Endometrial microvascular endothelial cells (primary cell): ENCODE data around the gene SPRED2. TPM values are rescaled to one million over a fixed set of nuclear protein-coding genes. Genes with fewer than 3 reads are reported as not detected.

Experiments
- in situ Hi-C: cut with HindIII; loops from 2 replicates; pipeline ENCODE4 v1.10.0; 2017; ENCODE audit warnings: low sequenced_read_pairs, low pct_unique_long_range_greater_than_20kb; ENCODE audit errors: inconsistent ontology term
- total RNA-seq: library from RNA; depleted of rRNA; stranded (reverse); fragments of >200 nt; gene quantifications from one replicate; pipeline ENCODE4 v1.2.3, GENCODE V29; 2015; ENCODE audit errors: inconsistent ontology term

The SPRED2 gene
- total RNA-seq, 1 donor from 2014 or later = 8.5 TPM

DNA sequence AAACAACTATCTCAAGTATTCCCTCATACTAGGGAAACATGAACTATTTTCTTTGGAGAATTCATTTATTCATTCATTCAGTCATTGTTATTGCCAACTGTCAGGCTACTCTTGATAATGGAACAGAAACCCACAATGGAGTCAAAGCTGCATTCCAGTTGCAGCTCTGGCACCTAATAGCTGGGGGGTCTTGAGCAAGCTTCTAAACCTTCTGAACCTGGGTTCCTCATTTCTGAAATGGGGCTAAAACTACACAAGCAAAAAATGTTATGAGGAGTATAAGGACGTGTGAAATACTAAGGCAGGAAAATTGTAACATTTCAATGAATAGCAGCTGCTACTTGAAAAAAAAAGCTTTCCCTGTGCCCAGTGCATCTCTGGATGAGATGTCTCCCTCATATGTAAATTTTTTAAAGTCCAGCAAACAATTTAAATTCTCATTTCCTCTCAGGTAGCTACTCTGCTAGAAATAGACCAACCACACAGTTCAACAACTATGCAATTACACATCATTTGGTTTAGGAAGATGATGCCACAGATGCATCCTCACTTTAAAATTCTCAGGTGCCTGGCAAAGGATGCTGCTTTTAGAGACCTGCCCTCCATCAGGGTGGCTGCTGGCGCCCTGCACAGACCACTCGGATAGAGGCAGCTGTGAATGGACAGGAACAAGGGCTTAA lies 38.5 kb downstream of the SPRED2 start:
- in situ Hi-C loops = no loop called here

DNA sequence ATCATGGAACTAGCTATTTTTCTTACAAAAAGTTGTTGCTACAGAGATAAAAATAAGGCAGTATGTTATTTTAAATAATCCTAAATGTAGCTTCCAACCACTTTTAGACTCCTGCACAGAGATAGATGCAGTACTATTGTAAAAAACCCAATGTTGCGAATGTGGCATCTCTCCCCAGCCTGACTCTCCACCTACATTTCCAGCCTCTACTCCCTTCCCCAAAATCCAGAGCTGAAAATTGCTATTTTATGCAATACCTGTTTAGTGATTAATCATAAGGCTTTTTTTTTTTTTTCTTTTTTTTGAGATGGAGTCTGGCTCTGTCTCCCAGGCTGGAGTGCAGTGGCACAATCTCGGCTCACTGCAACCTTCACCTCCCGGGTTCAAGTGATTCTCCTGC lies 39.4 kb downstream of the SPRED2 start:
- in situ Hi-C loops = no loop called here

DNA sequence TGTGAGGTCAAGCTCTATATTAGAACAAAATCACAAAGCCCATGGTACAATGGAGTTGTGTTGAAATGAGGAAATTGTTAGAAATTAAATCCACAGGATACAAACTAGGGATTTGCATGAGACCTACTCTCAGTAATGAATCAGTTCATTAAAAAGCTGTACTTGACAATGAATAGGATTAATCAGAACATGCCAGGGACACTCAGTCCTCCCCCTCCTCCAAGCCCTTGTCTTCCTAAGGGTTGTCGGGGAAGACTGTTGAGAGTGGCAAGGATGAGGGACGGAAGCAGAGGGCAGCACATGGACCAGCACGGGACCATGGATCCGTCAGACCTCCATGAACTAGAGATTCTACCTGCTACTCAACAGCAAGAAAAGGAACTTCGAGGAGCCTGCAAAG lies 39.8 kb downstream of the SPRED2 start:
- in situ Hi-C loops = no loop called here

DNA sequence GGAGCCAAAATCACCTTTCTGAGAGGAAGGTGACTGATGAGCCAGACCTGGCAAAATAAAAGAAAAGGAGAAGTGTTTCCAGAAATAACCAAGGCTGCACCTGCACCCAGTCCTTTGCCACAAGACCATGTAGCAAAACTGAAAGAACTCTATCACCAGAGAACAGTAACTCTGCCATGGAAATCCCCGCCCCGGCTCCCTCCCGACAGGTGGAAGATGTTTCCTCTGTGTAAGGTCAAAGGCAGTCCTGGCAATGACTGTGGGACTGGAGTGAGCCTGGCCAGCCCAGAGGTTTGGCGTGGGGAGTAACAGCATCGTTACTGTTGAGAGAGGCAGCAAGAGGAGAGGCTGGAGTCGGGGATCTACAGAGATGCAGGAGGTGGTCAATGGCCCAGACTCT lies 42.3 kb downstream of the SPRED2 start:
- in situ Hi-C loops = no loop called here

DNA sequence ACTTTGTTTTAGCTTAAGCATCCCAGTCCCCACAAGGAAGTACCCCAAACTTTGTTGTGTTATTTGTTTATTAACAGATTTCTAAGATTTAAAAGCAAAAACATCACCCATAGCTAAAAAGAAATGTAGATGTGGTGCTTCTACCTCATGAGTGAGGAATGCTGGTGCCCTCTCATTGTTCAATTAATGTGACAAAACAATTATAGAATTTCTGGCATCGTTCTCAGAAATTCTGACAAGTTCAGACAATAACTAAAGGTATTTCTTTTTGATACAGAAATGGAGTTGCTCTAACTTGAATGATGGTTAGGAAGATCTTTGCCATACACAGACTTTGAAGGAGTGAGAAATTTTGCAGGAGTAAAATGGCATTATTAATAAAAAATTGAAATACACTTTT lies 42.9 kb downstream of the SPRED2 start:
- in situ Hi-C loops = no loop called here

DNA sequence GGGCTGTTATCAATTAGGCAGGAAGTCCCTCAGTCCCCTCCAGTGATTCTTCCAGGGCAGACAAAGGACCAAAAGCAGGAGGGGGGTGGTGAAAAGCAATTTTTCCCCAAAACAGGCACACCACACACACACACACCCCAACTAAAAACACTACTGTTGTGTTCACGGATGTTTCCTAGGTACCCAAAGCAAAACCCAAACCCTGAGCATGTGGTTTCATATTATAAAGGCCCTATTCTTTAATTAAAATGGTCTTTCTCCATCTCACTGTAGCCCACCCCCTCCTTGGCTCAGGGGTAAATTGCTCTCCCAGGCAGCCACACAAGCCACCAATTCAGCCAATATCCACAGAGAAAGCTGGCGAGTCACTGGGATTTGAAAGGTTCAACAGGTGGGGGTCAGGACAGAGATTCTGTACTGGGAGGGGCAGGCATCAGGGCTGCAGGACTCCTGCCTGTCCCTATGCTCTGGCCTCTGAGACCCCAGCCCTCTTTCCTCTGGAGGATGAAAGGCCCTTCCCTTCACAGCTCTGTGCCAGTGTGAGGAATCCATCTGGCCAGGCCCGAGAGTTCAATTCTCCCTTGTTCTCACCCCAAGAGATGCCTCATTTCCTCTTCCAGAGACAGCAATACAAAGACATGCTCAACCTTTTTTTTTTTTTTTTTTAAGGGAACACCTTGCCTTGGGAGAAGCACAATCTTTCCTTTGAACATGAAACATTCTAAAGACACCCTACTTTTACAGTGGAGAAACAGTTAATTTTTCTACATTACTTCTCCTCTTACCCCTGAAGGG lies 43.6 kb downstream of the SPRED2 start:
- in situ Hi-C loops = no loop called here

DNA sequence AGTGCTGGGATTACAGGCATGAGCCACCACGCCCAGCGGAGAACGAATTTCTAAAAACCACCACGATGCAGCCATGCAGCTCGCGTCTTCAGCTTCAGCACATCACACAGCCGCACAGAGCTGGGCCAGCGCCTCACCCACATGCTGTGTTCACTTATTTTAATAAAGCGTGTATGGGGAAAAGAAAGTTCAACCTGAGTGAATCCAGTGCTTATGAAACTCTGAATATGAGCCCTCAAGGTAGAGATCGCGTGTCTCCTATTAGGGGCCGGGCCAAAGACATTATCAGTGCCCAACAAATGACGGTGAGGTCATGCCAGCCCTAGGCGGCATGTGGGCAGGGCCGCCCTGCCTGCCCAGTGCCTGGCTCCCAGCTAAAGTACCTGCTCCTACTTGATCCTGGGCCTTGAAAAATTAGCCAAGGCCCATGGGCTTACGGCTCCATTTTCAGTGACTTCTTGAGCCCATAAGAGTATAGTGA lies 44.3 kb downstream of the SPRED2 start:
- in situ Hi-C loops = no loop called here

DNA sequence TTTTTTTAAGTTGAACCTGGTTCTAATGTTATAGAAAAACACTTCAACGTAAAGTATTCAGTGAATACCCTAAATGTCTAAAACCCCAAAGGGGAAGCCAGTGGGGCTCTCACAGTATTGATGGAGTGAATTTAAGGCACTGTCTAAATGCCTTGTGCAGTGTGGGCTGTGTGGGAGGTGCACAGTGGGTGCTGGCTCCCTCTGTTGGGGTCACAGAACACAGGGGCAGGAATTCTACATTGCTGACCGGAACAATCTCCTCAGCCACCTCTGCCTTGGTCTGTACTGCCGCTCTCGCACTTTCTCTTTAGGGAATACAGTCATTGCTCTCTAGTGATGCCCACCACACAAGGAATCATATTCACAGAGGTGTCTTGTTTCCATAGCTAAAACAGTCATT lies 45.4 kb downstream of the SPRED2 start:
- in situ Hi-C loops = no loop called here

DNA sequence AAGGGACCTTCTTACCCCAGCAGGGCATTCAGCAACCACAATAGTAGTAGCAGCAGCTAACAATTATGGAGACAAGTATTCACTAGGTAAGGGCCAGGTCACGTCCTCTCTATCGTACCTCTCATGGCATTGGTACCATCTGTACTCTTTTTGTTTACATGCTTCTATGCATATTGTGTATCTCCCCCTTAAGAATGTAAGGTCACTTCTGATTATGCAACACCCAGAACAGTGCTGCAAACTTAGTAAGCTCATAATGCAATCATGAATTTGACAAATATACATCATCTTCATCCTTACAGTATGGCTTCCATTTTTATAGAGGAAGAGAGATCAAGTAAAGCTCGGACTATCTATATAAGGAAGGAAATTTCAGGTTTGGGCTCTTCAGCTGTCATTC lies 46.1 kb downstream of the SPRED2 start:
- in situ Hi-C loops = no loop called here

DNA sequence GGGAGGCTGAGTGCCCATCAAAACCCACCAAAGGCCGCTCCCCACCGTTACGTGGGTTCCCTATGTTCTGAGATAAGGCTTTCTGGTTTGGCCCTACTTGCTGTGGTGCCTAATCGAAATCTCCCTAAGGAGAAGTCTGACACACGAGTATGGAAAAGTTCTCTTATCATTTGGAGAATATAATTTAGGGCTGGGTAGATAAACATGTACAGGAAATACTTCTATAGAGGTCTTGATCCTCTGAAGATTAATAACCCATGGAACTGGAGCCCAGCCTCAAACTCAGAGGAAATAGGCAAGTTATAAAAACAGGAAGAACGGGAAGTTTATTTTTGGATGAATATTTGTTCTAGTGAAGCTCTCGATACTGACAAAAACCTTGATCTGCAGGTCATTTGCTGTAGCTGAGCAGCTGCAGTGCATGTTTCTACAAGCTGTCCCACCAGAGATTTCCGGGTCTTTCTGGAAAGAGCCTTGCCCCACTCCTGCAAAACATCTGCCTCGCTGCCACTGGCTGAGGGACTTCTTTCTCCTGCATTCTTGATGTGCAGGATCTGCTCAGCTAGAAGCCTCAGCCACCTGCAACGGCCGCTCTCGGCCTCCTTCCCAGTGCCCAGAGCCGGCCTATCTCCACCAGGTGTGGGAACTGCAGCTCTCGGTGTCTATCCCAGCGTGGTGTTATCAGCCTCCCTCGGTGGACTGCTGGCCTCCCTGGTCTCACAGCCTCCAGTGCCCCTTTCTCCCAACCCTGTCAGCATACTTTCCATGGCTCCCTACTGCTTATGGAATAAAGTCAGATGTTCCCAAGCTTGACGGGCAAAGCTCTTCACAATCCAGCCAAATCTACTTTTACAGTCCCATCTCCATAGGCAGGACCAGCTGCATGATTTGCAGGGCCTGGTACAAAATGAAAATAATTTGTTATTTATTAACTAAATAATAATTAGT lies 48.6 kb downstream of the SPRED2 start:
- in situ Hi-C loops = no loop called here

DNA sequence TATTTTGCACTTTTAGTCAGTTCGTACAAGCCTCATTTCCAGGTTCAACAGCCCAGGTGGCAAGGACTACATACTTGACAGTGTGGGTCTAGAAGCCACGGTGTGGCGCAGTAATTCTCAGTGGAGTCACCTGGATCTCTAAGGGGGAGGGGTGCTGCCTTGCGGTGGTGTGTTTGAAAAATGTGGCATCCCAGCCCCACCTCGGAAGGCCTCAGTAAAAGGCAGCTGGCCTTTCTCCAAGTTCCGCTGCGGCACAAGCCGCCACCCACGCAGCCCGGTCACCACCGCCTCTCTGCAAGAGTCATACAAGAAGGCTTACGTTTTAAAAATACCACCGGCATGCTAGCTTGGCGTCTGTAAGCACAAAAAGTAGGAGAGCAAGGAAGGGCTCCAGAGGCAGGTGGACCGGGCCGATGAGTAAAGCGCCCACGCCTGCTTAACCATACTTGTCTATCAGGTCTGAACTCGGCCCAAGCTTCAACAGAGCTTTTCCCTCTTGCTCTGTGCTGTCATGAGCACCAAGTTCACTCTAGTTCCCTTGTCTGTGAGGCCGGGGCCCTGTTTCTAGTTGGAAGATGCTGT lies 49.5 kb downstream of the SPRED2 start:
- in situ Hi-C loops = no loop called here

DNA sequence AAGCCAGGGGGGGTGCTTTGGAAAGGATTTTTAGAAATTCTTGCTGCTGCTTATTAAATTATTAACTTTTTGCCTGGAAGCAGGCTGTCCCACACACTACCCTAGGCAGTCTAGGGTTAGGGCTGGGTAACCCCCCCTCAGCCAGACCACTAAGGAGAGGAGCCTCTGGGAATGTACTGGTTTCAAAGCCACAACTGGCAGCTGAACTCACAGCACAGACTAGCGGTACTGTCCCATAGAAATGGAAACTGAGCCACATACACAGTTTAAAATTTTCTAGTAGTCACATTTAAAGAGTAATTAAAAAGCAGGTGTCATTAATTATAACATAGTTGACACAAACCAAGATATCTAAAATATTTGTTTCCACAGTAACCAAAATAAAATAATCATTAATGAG lies 50.1 kb downstream of the SPRED2 start:
- in situ Hi-C loops = no loop called here

DNA sequence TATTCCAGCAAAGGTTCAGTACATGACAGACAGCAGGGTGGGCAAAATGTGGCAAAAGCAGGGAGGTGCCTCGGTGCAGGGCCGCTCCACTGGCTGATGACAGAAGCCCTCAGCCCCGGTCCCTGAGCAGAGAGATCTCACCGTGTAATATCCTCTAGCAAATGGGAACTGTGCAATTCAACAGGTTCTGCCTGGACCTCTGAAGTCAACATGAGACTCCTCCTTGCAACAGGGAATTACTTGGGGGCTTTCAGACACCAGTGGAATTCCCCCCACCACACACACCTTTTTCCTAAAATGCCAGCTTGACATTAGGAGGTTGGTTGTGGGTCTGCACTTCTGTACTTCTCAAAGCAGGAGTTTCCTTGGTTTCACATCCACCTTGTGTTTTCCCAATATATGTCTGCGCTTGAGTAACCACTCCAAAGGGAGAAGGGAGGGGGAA lies 50.8 kb downstream of the SPRED2 start:
- in situ Hi-C loops = no loop called here

DNA sequence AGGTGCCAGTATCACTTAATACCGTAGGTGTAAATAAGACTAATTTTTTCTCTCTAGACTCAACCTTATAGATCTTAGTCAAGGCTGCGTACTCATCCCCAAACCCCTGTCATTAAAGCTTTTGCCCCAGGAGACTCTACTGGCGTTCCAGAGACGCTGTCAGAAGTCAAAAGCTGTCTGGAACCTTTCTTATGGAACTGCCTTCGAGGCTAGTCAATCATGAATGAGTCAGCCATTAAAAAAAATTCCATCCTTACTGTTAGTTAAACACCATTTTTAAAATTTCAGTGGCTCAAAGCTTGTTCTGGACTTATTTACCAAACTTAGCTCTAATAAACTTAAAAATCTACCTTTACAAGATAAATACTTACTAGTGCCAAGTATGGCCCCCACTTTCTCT lies 52.1 kb downstream of the SPRED2 start:
- in situ Hi-C loops = no loop called here

DNA sequence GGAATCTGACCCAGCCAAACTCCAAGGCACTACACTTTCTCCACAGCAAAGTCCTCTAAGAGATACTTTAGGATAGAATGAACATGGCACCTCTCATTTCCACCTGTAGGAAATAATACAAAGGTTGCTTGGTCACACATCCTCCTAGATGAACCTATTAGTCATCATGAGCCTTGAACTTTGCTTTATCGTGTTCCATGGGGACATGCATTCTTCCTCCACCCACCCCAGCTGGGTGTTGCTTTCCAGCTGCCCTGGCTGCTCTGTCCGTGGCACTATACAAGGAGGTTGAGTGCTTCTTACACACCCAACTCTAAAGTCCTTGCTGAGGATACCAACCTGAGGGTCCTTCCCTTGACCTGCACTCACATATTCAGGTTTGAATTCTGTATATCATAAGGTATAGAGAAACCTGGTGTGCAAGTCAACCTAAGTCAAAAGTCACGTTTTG lies 52.7 kb downstream of the SPRED2 start:
- in situ Hi-C loops = no loop called here

DNA sequence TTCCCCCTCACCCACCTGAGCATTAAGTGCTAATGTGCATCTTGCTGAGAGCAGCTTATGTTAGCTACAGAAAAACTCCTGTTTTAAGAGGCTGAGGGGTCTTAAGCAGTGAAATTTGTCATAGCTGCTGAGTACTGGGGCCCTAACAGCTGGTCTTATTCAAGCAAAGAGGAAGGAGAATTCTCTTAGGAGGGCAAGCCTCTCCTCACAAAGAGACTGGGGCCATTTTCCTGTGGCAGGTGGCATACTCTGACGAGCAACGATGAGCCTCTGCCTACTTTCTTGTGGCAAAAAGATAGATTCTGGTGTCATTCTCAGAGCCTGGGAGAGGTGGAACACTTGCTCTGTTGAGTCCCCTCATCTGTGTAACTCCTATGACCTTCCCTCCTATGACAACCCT lies 53.2 kb downstream of the SPRED2 start:
- in situ Hi-C loops = no loop called here

DNA sequence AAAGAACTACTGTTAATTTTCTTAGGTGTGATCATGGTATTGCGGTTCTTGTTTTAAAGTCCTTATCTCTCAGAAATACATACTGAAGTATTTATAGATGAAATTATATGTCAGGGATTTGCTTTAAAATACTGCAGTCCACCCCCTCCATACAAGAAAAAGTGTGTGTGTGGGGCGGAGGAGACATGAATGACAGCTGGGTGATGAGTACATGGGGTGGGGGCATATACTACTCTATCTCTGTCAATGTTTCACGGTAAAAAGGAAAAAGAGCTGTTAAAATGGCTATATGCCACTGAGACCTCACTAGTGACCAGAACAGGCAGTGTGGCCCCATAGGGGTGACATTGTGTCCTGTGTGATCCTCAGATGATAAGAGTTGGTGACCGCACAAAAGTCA lies 54.1 kb downstream of the SPRED2 start:
- in situ Hi-C loops = no loop called here

DNA sequence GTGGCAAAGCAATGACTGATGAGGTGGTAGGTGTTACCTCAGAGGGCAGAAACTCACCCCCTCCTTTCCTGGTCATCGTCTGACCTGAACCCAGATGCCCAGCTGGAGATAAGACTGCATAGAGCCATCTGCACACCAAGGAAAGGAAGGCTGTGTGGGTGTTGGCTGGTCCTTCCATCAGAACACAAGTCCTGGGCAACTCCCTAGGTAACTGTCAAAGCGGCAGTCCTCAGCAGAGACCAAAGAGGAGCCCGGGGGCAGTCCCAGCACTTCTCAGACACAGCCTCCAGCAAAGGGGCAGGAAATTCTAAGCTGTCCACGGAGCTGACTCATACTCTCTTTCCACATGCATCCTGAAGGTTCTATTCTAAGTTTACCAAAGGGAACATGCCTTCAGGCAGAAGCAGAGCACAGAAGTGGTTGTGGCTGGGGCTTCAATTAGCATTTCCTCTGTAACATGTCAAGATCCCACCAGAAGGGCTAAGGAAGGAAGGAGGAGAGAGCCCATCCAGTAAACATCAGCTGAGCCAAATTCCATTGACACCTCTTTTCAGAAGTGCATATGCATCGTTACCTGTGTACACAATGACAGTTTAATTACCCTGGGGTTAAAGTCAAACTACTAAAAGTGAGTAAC lies 54.7 kb downstream of the SPRED2 start:
- in situ Hi-C loops = no loop called here
